ENCODE data around the gene GOSR1. TPM values are rescaled to one million over a fixed set of nuclear protein-coding genes. Genes with fewer than 3 reads are reported as not detected.
"Not testable (repeated sequence)": the region's sequence is repeated elsewhere in the genome, so short reads cannot be mapped to it uniquely, and the experiment has no call there.

The GOSR1 gene
- total RNA-seq: 10 to 100 TPM; 41.6 to 58.7 (median 48.8) TPM

DNA sequence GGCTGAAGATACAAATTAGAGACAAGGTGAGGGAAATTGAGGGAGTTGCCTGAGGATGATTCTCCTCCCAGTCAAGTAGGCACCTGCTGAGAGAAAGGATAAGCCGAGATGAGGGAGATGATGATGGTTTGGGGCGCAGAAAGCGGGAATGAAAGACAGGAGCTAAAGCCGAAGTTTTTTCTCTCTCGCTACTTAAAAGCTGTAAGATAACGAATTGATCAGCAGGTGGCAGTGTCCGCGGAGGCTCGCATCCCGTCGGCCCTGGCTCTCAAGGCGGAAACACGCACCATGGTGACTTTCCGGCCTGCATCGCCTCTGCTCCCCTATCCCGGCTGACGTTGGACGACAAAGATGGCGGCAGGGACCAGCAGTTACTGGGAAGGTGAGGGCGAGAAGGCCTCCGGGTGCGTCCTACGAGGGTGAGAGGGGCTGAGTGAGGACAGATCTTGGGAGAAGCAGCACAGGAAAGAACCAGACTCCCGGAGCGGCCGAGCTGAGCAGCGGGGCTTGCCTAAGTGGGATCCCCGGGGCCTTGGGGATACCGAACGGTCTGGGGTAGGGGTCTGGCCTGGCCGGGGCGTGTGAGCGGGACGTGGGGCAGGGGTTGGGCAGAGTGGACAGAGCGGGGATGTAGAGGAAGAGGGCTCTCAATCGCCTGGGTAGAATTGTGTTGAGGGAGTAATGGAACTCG is at the start of gene GOSR1:
GOSR1 (plus strand) TSS at position 326 of the 691 bp plus-strand sequence; CDS start at position 352, 26 bp downstream.
- TF ChIP-seq, protein P1, sequence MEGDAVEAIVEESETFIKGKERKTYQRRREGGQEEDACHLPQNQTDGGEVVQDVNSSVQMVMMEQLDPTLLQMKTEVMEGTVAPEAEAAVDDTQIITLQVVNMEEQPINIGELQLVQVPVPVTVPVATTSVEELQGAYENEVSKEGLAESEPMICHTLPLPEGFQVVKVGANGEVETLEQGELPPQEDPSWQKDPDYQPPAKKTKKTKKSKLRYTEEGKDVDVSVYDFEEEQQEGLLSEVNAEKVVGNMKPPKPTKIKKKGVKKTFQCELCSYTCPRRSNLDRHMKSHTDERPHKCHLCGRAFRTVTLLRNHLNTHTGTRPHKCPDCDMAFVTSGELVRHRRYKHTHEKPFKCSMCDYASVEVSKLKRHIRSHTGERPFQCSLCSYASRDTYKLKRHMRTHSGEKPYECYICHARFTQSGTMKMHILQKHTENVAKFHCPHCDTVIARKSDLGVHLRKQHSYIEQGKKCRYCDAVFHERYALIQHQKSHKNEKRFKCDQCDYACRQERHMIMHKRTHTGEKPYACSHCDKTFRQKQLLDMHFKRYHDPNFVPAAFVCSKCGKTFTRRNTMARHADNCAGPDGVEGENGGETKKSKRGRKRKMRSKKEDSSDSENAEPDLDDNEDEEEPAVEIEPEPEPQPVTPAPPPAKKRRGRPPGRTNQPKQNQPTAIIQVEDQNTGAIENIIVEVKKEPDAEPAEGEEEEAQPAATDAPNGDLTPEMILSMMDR (IDR thresholded peaks at IDR 0.05): peak in 1 of 3 donors; percentile 57
- DNase-seq (ENCODE audit: low spot score) (peak; percentile 68), ATAC-seq (ENCODE audit: low FRiP score) (peak; percentile 99)

DNA sequence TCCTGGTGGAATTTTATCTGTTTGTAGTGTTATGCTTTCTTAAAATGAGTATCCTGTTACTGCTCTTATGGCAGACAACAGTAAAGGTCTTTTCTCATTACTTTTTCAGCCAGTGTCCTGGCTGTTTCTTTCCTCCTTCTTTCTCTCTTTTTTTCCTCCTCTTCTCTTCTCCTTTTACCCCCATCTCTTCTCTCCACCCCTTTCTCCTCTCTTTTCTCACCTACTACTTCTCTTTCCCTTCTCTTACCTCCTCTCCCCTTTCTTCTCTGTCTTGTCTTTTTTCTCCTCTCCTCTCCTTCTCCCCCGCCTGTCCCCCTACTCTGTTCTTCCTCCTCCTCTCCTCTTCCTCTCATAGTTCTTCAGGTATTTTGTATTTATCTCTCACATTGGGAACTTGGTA is 49.6 kb upstream of the GOSR1 start:
- no peak for DNase-seq (ENCODE audit: low spot score)
- TF ChIP-seq, protein P1 (IDR thresholded peaks at IDR 0.05): no peak
- no peak for ATAC-seq (ENCODE audit: low FRiP score)

DNA sequence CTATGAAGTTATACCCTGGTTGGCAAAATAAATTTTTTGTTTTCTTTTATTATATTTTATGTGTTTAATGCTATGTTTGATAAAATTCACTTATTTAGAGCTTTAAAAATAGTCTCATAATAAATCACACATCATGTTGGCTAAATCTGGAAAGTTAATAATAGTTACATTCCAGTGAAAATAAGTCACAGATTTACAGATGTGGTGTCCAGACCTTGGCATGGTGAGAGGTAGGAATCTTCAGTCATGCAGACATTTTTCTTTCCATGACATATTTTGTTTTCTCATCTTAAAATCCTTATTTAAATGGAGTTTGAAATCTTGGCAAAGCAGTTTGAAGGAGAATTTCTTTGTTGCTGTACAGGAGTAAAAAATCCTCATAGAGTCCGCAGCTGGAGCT is 48.1 kb upstream of the GOSR1 start:
- TF ChIP-seq, protein P1 (IDR thresholded peaks at IDR 0.05): no peak
- ATAC-seq (ENCODE audit: low FRiP score) (no peak), DNase-seq (ENCODE audit: low spot score) (no peak)

DNA sequence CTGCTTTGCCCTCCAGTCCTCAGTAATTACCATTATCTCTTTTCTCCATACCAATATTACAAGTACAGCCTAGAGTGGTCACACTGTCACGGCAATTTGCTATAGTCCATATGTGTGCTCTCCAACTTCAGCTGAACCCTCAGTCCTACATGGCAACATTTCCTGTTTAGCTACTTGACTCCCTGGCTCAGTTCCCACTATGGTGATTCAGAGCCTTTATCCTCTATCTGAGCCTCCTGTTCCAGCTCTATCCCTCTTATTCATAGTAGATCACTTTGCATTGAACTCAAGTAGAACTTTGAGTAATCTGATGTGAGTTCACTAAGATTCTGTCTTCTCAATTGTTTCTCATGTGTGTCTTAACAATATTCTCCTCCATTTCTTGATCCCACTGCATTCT is 43.7 kb upstream of the GOSR1 start:
- TF ChIP-seq, protein P1 (IDR thresholded peaks at IDR 0.05): no peak
- DNase-seq (ENCODE audit: low spot score) (no peak), ATAC-seq (ENCODE audit: low FRiP score) (no peak)

DNA sequence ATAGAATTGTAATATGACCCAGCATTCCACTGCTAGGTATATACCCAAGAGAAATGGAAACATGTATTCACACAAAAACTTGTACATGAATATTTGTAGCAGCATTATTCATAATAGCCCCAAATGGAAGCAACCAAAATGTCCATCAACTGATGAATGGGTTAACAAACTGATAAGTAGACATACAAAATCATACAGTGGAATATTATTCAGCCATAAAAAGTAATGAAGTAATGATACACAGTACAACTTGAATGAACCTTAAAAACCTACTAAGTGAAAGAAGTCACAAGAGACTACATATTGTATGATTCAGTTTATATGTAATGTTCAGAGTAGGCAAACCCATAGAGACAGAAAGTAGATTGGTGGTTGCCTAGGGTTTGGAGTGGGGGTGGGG is 40.5 kb upstream of the GOSR1 start:
- TF ChIP-seq, protein P1 (IDR thresholded peaks at IDR 0.05): no peak
- ATAC-seq (ENCODE audit: low FRiP score): no peak
- no peak for DNase-seq (ENCODE audit: low spot score)

DNA sequence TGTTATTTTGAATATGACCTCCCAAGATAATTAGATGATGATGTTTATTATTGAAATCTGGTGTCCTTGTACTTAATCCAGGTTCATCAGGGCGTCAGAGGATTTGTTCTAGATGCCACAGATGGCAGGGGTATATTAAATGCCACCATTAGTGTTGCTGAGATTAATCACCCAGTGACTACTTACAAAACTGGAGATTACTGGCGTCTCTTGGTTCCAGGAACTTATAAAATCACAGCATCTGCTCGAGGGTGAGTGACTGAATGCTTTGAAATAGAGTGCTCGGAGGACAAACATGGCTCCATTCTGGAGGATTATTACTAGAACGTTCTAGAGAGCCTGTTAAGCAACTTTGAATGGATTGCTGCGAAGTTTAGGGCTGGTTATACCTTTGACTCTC is 33.5 kb upstream of the GOSR1 start:
- ATAC-seq (ENCODE audit: low FRiP score) (no peak), DNase-seq (ENCODE audit: low spot score) (no peak)
- TF ChIP-seq, protein P1 (IDR thresholded peaks at IDR 0.05): no peak

DNA sequence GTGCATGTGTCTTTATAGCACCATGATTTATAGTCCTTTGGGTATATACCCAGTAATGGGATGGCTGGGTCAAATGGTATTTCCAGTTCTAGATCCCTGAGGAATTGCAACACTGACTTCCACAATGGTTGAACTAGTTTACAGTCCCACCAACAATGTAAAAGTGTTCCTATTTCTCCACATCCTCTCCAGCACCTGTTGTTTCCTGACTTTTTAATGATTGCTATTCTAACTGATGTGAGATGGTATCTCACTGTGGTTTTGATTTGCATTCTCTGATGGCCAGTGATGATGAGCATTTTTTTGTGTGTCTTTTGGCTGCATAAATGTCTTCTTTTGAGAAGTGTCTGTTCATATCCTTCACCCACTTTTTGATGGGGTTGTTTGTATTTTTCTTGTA is 30.6 kb upstream of the GOSR1 start:
- ATAC-seq (ENCODE audit: low FRiP score): not testable (repeated sequence)

More for the DNA sequence above, 30.6 kb upstream of the GOSR1 start:
- not testable (repeated sequence) for DNase-seq (ENCODE audit: low spot score)
